GM10248 (cell line): ENCODE results near the gene TMEM238.

Experiments
- CTCF ChIA-PET: fragments of 300-600 bp; sonication (Branson Sonifier 250); formaldehyde crosslinking; extraction: SDS; loops from one replicate; lab custom pipeline; 2021; ENCODE audit warnings: antibody characterized with exemption; lab: Yijun Ruan, JAX
- POLR2A ChIA-PET: fragments of 350-650 bp; sonication (Branson Sonifier 250); formaldehyde crosslinking; extraction: SDS; loops from one replicate; lab custom pipeline; 2020; ENCODE audit warnings: antibody characterized with exemption; lab: Yijun Ruan, JAX
- DNase-seq: peaks from one replicate; pipeline ENCODE4 v3.0.0; 2012; ENCODE audit errors: extremely low spot score
- TF ChIP-seq, protein P1 (sequence below): IDR thresholded peaks from 2 replicates; pipeline ENCODE4 v1.5.1; 2012; ENCODE audit warnings: mild to moderate bottlenecking, low read depth; ENCODE audit errors: extremely low read depth, missing control alignments, control extremely low read depth

The TMEM238 gene, protein sequence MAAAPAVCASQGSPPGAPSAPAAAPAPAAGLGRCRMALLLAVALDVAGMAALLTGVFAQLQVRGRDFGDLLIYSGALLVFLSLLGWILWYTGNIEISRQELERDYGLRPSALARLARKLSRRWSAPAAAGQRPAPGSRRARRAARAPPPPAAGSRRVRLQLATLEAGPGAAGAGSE

DNA sequence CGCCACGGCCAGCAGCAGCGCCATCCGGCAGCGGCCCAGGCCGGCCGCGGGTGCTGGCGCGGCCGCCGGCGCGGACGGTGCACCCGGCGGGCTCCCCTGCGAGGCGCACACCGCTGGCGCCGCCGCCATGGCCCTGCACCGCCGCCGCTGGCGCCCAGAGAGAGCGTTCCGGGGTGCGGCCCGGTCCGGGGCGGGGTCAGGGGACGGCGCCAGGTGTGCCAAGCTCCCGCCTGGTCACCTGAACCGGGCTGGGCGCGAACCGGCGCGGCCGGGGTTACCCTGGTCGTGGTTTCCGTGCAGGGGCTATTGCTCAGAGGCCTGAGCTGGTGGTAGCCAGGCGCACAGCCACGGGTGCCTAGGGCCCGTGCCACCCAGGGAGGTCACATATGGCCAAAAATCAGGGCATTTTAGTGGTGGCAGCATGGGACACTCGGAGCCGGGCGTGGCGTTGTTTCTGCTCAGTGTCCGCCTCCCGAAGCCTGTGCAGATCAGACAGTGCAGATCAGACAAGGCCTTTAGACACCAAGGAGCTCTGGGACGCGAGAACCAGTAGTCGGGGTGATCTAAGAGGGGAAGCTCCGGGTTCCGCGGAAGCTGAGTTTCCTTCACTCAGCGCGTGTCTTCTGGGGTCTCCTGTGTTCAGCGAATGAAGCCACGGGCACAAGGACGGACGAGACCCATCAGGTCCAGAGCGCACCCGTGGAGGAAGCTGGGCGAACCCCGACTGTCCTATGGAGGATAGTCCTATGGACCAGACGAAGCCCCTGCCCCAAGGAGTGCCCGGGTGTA, at the start of gene TMEM238:
TSS of gene TMEM238 (minus strand) at position 162 of the 789 bp plus-strand sequence. CDS start at position 129, 33 bp downstream.
- POLR2A ChIA-PET = interaction anchor here (0.7 to 1.9 kb wide), 6 partner anchors 9 to 130 kb away, joined by 3 to 13 read pairs (median 3); partner anchors contain the start of genes KMT5C and UBE2S
- TF ChIP-seq, protein P1, sequence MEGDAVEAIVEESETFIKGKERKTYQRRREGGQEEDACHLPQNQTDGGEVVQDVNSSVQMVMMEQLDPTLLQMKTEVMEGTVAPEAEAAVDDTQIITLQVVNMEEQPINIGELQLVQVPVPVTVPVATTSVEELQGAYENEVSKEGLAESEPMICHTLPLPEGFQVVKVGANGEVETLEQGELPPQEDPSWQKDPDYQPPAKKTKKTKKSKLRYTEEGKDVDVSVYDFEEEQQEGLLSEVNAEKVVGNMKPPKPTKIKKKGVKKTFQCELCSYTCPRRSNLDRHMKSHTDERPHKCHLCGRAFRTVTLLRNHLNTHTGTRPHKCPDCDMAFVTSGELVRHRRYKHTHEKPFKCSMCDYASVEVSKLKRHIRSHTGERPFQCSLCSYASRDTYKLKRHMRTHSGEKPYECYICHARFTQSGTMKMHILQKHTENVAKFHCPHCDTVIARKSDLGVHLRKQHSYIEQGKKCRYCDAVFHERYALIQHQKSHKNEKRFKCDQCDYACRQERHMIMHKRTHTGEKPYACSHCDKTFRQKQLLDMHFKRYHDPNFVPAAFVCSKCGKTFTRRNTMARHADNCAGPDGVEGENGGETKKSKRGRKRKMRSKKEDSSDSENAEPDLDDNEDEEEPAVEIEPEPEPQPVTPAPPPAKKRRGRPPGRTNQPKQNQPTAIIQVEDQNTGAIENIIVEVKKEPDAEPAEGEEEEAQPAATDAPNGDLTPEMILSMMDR = no peak
- CTCF ChIA-PET = interaction anchor here (0.9 to 3.1 kb wide), 14 partner anchors 16 to 296 kb away, joined by 3 to 19 read pairs (median 4); partner anchors contain the start of genes KMT5C and UBE2S
- no peak for DNase-seq

DNA sequence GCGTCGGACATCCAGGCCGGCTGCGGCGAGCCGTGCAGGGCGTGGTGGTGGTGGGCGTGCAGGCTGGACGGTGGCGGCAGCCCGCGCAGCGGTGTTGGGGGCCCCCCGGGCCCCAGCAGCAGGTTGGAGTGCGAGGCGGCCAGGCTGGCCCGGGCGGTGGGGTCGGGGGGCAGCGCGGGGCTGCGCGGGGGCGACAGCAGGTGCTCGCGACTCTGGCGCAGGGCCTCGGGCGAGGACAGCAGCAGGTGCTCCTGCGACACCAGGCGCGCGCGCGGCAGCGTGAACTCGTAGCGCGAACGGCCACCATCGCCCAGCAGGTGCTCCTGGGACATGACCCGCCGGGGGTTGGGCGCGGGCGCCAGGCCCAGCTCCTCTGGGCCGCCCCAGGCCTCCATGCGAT, 49.2 kb upstream of the TMEM238 start:
- no peak for DNase-seq
- TF ChIP-seq, protein P1 = no peak
- POLR2A ChIA-PET = no interaction called here
- CTCF ChIA-PET = no interaction called here

DNA sequence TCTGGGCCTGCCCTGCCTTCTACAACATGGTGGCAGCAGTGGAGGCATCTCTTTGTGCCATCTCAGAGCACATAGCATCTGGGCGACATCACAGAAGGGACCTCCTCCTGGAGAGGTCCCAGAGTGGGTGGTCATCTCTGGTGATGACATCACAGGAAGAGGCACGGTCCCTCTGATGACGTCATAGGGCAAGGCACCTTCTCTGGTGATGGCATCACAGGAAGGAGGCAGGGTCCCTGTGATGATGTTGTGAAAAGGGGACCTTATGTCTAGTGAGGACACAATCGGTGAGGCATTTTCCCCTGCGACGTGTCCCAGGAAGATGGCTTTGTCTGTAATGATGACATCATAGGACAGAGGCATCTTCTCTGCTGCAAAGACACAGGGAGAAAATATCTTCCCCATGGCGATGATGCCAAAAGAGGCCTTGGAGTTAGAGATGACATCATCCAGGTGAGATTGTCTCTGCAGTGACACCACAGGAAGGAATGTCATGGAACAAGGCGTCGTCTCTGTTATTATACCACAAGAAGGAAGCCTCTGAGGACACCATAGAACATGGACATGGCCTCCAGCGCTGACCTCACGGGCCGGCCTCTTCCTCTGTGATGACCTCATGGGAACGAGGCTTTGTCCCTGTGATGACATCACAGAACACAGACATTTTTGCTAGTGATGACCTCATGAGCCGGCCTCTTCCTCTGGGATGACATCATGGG, 48.3 kb upstream of the TMEM238 start:
- POLR2A ChIA-PET = no interaction called here
- no peak for DNase-seq
- CTCF ChIA-PET = no interaction called here
- TF ChIP-seq, protein P1 = no peak

DNA sequence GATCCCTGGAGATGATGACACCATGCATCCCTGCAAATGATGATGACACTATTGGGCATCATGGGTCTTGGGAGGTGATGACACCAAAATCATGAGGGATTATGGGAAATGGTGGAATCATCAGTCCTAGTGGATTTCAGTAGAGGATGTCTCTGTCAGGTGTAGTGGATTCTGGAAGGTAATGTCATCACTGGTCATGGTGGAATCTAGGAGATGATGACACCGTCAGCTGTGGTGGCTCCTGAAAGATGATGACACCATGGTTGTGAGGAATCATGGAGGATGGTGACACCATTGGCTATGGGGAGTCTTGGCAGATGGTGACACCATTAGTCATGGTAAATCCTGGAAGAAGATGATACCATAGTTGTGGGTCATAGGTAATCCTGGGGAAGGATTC, 47.1 kb upstream of the TMEM238 start:
- ChIA-PET POLR2A (no interaction called here), CTCF (no interaction called here)
- DNase-seq = no peak
- TF ChIP-seq, protein P1 = no peak

DNA sequence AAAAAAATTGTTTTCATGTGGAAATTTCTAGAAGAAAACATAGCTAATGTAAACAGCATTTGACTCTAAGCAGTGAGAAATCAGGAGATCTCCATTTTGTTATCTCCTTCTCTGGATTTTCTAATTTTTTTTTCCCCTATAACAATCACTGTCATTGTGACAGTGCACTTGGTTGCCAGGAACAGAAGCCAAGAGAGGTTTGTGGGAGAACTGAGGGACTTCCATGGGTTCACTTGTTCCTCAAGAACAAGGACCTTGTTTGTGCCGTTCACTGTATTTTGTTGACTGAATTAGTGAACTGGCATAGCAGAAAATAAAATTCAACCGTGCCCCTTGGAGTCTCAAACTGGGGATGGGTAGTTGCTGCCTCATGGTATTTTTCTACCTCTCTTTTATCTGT, 42.0 kb upstream of the TMEM238 start:
- POLR2A ChIA-PET = no interaction called here
- no peak for DNase-seq

More for the DNA sequence above, 42.0 kb upstream of the TMEM238 start:
- CTCF ChIA-PET = interaction anchor here (1.0 kb wide), 1 partner anchor 285 kb away, joined by 3 read pairs; no protein-coding TSS in a partner anchor
- TF ChIP-seq, protein P1 = no peak
